GM19351 (cell line): ENCODE results near the gene PAEP.

Experiments
- ATAC-seq: cut with Tn5 transposase; IDR thresholded peaks from one replicate; pipeline ENCODE4 v1.9.1; 2021; ENCODE audit warnings: mild to moderate bottlenecking, moderate library complexity; ENCODE audit not compliant: unreplicated experiment

The PAEP gene

GRCh38 chr9:135612981-135613910 lies 51.7 kb downstream of the PAEP start:
- no peak for ATAC-seq

- no peak for ATAC-seq
Measured at GRCh38 chr9:135613946-135614805, 52.6 kb downstream of the PAEP start.

- no peak for ATAC-seq
Measured at GRCh38 chr9:135614821-135615665, 53.5 kb downstream of the PAEP start.

GRCh38 chr9:135615666-135616618 lies 54.4 kb downstream of the PAEP start:
- ATAC-seq, result no peak
